Testis (tissue), 2 donors: Measurements from ENCODE around the gene TPRX2.
"Not testable (repeated sequence)": the region's sequence is repeated elsewhere in the genome, so short reads cannot be mapped to it uniquely, and the experiment has no call there.

Source experiments
- POLR2A ChIP-seq: fragments of 450-650 bp; IDR thresholded peaks from one replicate; pipeline ENCODE4 v1.6.1; 2017; ENCODE audit warnings: antibody characterized with exemption, mild to moderate bottlenecking, moderate library complexity
- TF ChIP-seq, protein P1 (sequence below), 3 experiments: fragments of 450-650 bp in 2 of 3; fragments of 200-600 bp in 1 of 3; sonication (generic) in 1 of 3; IDR thresholded peaks; one replicate each; pipeline ENCODE4 v1.5.1; 2016 to 2019; ENCODE audit warnings: antibody characterized with exemption in 3 of 3, mild to moderate bottlenecking in 2 of 3, moderate library complexity in 1 of 3

DNA sequence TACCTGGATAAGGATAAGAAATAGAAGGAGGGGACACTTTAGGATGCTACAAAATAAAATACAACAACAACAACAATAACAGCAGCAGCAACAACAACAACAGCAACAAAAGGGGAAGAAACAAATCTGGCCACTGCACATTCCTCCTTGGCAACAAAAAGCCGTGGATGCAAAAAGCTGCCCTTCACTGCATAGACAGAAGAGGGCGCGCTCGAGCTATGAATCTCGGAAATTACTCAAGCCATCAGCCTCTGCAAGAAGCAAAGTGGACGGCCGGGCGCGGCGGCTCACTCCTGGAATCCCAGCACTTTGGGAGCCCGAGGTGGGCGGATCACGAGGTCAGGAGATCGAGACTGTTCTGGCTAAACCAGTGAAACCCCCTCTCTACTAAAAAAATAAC, 50.3 kb downstream of the TPRX2 start:
- TF ChIP-seq, protein P1, sequence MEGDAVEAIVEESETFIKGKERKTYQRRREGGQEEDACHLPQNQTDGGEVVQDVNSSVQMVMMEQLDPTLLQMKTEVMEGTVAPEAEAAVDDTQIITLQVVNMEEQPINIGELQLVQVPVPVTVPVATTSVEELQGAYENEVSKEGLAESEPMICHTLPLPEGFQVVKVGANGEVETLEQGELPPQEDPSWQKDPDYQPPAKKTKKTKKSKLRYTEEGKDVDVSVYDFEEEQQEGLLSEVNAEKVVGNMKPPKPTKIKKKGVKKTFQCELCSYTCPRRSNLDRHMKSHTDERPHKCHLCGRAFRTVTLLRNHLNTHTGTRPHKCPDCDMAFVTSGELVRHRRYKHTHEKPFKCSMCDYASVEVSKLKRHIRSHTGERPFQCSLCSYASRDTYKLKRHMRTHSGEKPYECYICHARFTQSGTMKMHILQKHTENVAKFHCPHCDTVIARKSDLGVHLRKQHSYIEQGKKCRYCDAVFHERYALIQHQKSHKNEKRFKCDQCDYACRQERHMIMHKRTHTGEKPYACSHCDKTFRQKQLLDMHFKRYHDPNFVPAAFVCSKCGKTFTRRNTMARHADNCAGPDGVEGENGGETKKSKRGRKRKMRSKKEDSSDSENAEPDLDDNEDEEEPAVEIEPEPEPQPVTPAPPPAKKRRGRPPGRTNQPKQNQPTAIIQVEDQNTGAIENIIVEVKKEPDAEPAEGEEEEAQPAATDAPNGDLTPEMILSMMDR (IDR thresholded peaks at IDR 0.05): peak in 1 of 3 experiments; percentile 56
- TF ChIP-seq POLR2A: not testable (repeated sequence)
